ENCODE measurements around the gene LRP1.

LRP1 gene

DNA sequence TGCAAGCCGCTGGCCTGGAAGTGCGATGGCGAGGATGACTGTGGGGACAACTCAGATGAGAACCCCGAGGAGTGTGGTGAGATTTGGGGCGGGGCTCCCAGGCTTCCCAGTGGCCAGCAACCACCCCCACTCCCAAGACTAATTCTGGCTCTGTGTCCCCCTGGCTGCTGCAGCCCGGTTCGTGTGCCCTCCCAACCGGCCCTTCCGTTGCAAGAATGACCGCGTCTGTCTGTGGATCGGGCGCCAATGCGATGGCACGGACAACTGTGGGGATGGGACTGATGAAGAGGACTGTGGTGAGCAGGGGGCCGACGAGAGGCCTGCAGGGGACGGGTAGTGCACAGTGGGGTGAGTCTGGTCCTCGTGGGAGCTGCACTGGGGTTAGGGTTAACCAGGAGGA is 76.2 kb downstream of the LRP1 start:
- H3K4me1 ChIP-seq, result no peaks in the 10 kb centered on the region
- no peaks in the 10 kb centered on the region for H3K36me3 ChIP-seq (ENCODE audit: control insufficient read depth, insufficient read depth, low read length)
- H3K4me2 ChIP-seq (ENCODE audit: low read length), result no peak overlapping the region
- TF ChIP-seq, protein P1, sequence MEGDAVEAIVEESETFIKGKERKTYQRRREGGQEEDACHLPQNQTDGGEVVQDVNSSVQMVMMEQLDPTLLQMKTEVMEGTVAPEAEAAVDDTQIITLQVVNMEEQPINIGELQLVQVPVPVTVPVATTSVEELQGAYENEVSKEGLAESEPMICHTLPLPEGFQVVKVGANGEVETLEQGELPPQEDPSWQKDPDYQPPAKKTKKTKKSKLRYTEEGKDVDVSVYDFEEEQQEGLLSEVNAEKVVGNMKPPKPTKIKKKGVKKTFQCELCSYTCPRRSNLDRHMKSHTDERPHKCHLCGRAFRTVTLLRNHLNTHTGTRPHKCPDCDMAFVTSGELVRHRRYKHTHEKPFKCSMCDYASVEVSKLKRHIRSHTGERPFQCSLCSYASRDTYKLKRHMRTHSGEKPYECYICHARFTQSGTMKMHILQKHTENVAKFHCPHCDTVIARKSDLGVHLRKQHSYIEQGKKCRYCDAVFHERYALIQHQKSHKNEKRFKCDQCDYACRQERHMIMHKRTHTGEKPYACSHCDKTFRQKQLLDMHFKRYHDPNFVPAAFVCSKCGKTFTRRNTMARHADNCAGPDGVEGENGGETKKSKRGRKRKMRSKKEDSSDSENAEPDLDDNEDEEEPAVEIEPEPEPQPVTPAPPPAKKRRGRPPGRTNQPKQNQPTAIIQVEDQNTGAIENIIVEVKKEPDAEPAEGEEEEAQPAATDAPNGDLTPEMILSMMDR (IDR thresholded peaks at IDR 0.05), result no peak
- H3K27me3 ChIP-seq (ENCODE audit: control insufficient read depth, insufficient read depth, low read length), result no peaks in the 10 kb centered on the region
- no peak overlapping the region for H3K27ac ChIP-seq
- no peak overlapping the region for H3K4me3 ChIP-seq (ENCODE audit: low read depth, low read length)
- no peaks in the 10 kb centered on the region for H3K9me3 ChIP-seq (ENCODE audit: control insufficient read depth, low read length)
- H3K9ac ChIP-seq, result no peak overlapping the region
- H2AFZ ChIP-seq, result no peak overlapping the region
- H3K79me2 ChIP-seq, result no peaks in the 10 kb centered on the region

DNA sequence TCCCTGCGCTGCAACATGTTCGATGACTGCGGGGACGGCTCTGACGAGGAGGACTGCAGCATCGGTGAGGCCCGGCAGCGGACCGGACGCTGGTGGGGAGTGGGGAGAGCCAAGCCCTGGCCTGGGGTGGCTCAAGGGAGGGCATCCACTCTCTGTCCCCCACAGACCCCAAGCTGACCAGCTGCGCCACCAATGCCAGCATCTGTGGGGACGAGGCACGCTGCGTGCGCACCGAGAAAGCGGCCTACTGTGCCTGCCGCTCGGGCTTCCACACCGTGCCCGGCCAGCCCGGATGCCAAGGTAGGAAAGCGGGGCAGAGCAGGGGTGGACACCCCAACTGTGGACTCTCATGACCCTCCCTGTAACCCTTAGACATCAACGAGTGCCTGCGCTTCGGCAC is 76.9 kb downstream of the LRP1 start:
- Histone ChIP-seq H2AFZ (no peak overlapping the region), H3K36me3 (ENCODE audit: control insufficient read depth, insufficient read depth, low read length) (no peaks in the 10 kb centered on the region), H3K9me3 (ENCODE audit: control insufficient read depth, low read length) (no peaks in the 10 kb centered on the region), H3K4me3 (ENCODE audit: low read depth, low read length) (no peak overlapping the region), H3K79me2 (no peaks in the 10 kb centered on the region), H3K27me3 (ENCODE audit: control insufficient read depth, insufficient read depth, low read length) (no peaks in the 10 kb centered on the region), H3K9ac (no peak overlapping the region), H3K4me2 (ENCODE audit: low read length) (no peak overlapping the region), H3K4me1 (no peaks in the 10 kb centered on the region), H3K27ac (no peak overlapping the region)
- TF ChIP-seq, protein P1 (IDR thresholded peaks at IDR 0.05), result no peak

DNA sequence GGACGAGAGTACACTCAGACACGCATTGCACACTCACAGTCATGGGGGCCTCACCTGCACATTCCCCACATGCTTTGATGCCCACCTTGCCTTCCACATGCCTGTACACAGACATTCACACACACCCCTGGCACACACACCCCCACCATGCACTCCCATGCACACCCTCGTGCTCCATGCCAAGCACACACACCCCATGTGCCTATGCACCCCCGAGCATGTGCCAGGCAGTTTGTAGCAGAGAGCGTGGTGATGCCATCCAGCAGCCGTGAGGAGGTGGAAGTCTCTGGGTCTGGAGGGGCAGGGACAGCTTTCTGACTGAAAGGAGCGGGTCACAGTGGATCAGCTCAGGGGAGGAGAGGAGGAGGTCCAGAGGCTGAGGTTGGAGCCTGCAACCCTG is 77.6 kb downstream of the LRP1 start:
- no peak overlapping the region for H3K9ac ChIP-seq
- no peaks in the 10 kb centered on the region for H3K79me2 ChIP-seq
- H3K4me1 ChIP-seq, result no peaks in the 10 kb centered on the region
- H3K36me3 ChIP-seq (ENCODE audit: control insufficient read depth, insufficient read depth, low read length), result no peaks in the 10 kb centered on the region
- no peaks in the 10 kb centered on the region for H3K9me3 ChIP-seq (ENCODE audit: control insufficient read depth, low read length)
- TF ChIP-seq, protein P1 (IDR thresholded peaks at IDR 0.05), result no peak
- H3K4me3 ChIP-seq (ENCODE audit: low read depth, low read length), result no peak overlapping the region
- H3K27ac ChIP-seq, result no peak overlapping the region
- no peak overlapping the region for H2AFZ ChIP-seq
- no peaks in the 10 kb centered on the region for H3K27me3 ChIP-seq (ENCODE audit: control insufficient read depth, insufficient read depth, low read length)
- no peak overlapping the region for H3K4me2 ChIP-seq (ENCODE audit: low read length)

DNA sequence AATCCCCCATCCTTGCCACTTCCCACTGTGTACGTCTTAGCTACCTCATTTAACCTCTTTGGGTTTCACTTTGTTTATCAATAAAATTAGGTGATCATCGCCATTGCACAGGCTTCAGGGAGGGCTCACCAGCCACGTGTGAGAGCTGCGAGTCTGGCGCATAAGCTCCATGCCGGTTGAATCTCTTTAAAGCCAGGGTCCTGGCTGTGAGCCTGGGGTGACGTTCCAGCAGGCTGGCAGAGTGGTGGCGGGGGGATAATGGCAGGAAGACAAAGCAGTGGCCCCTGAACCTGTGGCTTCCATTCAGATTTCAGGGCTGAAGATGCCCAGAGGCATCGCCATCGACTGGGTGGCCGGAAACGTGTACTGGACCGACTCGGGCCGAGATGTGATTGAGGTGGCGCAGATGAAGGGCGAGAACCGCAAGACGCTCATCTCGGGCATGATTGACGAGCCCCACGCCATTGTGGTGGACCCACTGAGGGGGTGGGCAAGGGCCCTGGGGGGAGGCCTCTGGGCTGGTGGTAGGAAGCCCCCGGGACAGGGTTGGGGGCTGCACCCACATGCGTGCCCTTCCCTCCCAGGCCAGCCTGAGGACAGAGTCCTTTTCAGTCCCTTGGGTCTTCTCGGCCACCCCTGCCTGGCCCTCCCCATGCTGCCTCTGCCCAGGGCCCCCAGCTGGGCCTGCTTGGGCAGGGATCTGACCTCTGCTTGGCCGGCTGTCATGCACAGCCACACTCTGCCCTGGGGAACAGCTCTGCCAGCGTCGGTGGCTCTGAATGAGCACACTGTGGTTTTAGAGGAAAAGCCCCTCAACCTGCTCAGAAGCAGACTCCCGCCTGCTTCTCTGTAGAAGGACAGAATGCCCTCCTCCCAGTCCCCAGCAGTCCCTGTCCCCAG is 79.7 kb downstream of the LRP1 start:
- Histone ChIP-seq H3K9ac (no peak overlapping the region), H3K27ac (no peak overlapping the region), H3K36me3 (ENCODE audit: control insufficient read depth, insufficient read depth, low read length) (no peaks in the 10 kb centered on the region), H3K9me3 (ENCODE audit: control insufficient read depth, low read length) (no peaks in the 10 kb centered on the region), H3K4me3 (ENCODE audit: low read depth, low read length) (no peak overlapping the region), H3K4me1 (no peaks in the 10 kb centered on the region), H2AFZ (no peak overlapping the region), H3K27me3 (ENCODE audit: control insufficient read depth, insufficient read depth, low read length) (no peaks in the 10 kb centered on the region), H3K4me2 (ENCODE audit: low read length) (no peak overlapping the region), H3K79me2 (no peaks in the 10 kb centered on the region)
- TF ChIP-seq, protein P1 (IDR thresholded peaks at IDR 0.05), result no peak

All from parathyroid adenoma (tissue), 2 donors.